Kasumi-1 (cell line): ENCODE data around the gene ZDHHC1.
A peak's percentile ranks its signal among the peaks of the same experiment; 100 is the strongest.
"Not testable (repeated sequence)": the region's sequence is repeated elsewhere in the genome, so short reads cannot be mapped to it uniquely, and the experiment has no call there.

ENCODE experiments used
- DNase-seq, 2 experiments: peaks; one replicate each; lab custom pipeline; 2025; lab: John Stamatoyannopoulos, UW

The ZDHHC1 gene

DNA sequence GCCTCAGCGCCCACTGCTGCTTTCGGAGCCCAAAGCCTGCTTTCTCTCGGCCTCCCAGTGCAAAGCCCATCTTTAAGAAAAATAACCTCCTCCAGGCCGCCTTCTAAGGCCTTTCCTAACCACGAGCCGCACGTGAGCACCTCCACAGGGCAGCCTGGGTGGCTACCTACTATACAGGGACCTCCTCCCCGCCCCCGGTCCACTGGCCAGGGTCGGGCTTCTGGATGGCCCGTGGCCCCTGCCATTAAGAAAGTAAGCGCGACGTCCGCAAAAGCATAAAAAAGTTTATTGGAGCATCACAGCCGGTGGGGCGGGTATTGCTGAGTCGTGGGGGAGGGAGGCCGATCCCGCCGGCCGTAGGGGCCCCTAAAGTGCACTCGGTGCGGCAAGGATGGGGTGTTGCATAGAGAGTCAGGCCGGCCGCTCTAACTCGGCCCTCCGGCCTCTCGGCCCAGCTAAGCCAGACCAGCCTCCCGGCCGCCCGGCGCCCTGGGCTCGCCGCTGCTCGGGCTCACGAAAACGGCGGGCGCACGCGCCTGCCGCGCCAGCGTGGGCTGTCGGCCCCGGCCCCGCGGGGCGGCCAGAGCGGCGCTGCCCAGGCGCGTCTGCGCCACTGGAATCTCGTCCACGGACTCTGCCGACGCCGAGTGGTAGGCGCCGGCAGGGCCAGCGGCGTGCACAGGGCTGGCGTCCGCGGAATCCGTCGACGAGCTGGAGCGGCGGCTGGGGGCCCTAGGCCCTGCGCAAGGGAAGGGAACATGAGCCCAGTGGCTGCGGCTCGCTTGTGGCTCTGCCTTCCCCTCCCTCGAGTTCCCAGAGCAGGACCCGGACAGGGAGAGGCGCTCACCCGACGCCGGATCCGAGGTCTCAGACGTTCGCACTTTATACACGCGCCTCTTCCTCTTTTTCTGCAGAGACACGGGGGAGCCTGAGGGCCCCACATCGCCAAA is 21.8 kb downstream of the ZDHHC1 start:
- peak; percentile 79 to 85 for DNase-seq

- DNase-seq, result no peak
Measured at GRCh38 chr16:67393788-67394154, 22.5 kb downstream of the ZDHHC1 start.

DNA sequence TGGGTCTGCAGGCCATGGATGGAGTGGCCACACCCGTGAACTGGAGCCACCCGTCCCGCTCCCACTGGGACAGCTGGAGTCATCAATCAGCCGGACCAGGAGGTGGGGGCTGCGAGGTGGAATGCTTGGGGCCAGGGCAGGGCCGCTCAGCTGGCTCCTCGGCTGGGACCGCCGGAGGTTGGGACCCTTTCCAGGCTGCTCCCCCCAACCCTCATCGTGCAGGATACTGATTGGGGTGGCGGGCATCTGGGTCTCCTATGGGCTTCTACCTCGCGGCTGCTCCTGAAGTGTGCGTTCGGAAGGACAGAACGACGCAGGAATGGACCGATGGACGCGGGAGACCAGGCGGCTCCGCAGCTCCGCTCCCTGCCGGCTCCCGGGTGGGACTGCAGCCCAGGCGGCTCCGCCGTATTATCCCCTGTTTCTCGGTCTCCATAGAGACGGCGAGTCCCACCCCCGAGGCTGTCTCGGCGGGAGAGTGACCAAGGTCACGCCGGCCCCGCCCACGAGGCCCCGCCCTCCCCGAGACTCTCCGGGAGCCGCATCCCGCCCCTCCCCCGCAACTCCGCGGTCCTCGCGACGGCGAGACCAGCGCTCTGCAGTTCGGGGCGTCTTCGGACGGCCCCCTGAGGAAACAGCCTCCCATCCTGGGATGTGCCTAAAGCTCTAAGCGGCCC is 23.0 kb downstream of the ZDHHC1 start, which contains the start of gene TPPP3:
TPPP3 (minus strand) TSS at position 388 of the 677 bp plus-strand sequence. CDS start 2,387 bp downstream, outside the sequence.
- DNase-seq, result no peak

GRCh38 chr16:67392301-67393059 is 23.8 kb downstream of the ZDHHC1 start:
- no peak for DNase-seq

- DNase-seq, result no peak
Measured at GRCh38 chr16:67391424-67392300, 24.6 kb downstream of the ZDHHC1 start.

- no peak for DNase-seq
Measured at GRCh38 chr16:67390816-67391423, 25.4 kb downstream of the ZDHHC1 start.

- peak; percentile 58 to 67 for DNase-seq
Measured at GRCh38 chr16:67389911-67390815, 26.1 kb downstream of the ZDHHC1 start.

DNA sequence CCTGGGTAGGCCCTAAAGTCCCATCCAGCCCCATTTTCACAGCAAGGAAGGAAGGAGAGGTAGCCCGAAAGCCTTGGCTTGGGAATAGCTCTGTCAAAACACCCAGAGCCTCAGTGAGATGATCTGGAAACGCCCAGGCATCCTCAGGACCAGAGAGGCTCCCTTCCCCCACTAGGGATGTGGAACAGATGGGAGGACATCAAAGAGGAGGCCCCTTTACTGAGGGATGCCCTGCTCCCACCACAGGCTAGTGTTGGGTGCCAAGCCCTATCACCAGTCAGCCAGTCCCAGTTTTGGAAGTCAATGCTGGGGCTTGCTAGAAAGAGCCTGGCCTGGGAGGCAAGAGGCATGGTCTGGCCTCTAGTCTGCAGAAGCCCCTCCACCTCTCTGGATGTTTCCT is 27.7 kb downstream of the ZDHHC1 start:
- no peak for DNase-seq

DNA sequence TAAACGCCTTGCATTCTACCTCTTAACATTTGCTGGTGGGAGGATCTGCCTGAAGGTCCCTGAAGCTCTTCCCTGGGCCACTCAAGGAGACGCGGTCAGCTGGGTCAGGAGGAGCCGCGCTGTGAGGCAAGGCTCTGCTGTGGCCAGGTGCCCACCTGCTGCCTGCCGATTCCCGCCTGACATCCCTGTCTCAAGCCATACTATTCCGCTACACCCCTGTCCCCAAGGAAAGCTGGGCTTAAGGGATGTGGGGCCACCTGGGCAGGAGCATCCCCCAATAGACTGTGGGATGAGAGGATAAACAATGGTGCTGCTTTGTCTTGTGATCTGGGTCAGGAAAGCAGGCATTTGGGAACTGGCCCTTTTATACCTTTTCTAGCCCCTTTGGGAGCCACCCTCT is 28.1 kb downstream of the ZDHHC1 start:
- no peak for DNase-seq

GRCh38 chr16:67387479-67388079 is 28.7 kb downstream of the ZDHHC1 start:
- DNase-seq, result no peak

DNA sequence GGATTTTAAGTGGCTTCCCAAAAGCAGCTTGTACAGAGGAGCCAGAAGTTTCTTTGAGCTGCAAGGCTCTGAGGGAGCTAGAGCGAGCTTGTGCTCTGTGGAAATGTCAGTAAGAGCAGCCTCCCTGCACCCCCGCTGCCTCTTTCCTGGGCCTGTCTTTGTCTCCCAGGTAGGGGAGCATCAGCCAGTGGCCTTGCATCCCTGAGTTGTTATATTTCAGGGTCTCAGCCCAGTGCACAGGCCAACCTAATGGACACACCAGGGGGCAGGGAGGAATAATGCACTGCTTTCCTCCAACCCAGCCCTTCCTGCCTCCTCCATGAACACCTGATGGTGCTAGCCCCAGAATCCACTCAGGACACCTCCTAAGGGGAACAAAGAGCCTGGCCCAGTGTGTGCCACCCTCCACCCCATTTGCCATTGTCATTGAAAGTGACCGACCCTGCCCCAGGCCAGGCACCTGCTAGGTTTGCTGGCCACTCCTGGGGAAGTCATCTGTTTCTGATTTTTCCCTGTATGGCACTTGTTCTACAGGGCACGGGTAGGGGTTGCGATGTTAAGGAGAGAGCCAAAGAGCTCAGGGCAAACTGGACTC is 29.3 kb downstream of the ZDHHC1 start:
- DNase-seq, result no peak

GRCh38 chr16:67384778-67385510 is 31.3 kb downstream of the ZDHHC1 start:
- no peak for DNase-seq

DNA sequence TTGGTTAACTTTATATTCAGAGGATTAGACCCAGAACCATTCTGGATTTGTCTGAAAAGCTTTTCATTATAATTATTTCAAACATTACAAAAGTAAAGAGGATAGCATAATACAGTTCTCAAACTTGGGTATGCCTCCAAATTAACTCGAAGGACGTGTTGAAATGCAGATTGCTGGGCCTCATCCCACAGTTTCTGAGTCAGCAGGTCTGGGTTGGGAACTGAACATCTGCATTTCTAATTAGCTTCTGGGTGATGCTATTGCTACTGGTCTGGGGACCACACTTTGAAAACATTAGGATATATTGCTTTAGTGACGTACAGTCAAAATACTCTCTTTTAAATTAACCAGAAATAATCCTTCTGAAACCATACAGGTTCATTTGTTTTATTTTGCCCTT is 33.0 kb downstream of the ZDHHC1 start:
- DNase-seq, result no peak

- DNase-seq, result no peak
Measured at GRCh38 chr16:67378642-67379041, 37.6 kb downstream of the ZDHHC1 start.

GRCh38 chr16:67376012-67376411 is 40.3 kb downstream of the ZDHHC1 start:
- DNase-seq, result not testable (repeated sequence)

GRCh38 chr16:67372664-67373063 is 43.6 kb downstream of the ZDHHC1 start:
- DNase-seq, result peak; percentile 49 to 62

DNA sequence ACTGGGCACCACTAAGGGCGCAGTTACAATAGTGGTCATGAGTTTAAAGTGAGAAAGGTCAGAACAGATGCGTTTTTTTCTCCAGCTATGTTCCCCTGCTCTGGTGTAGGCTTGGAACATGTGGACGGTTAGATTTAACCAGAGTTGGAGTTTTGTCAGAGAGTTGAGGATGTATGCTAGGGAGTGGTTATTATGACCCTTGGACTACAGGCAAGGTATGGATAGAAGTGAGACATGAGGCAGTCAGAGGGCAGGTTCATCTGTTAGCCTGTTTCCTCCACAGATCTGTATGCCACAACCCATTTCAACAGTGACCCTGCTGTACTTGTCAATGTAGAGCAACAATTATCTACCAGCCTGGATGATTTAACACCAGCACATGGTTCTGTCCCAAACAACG is 45.6 kb downstream of the ZDHHC1 start:
- DNase-seq, result no peak

DNA sequence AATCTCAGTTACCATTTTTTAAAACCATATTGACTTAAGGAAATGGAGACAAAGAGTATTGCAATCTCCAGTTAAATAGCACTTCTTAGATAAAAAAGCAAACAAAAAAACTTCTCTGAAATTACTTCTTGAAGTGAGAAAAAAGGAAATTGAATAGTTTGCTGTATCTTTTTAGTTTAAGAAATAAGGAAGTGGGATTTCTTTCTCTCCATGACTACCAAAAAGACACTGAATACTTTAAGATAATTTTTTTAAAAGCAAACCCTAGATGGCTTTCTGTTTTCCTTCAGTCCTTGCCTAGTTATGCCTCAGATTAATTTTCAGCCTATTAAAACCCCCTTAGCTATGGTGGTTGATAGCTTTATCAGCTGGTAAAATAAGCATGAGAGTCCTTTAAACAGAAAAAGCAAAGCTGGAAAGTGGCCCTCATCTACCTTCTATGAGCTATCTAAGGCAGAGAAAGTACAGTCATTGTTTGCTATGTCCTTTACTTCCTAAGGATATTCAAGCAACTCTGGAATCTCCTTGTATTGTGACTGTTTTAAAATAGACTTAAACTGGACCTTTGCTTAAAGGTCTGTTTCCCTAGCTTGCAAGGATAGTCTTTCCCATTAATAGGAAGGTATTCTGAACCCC is 51.6 kb downstream of the ZDHHC1 start:
- peak in 1 of 2 experiments; percentile 27 for DNase-seq
